GM12878 (cell line): Measurements from ENCODE around the gene SSBP4. TPM values are rescaled to one million over a fixed set of nuclear protein-coding genes. Genes with fewer than 3 reads are reported as not detected.

Experiments
- ATAC-seq: fragments of 200-7000 bp; cut with Tn5 transposase; 3 replicates; pipeline ENCODE4 v1.9.1; 2020; ENCODE audit warnings: mild to moderate bottlenecking, moderate library complexity
- BruUV-seq: library from RNA; stranded (reverse); fragments of 400-500 nt; replicated peaks from 2 replicates; lab custom pipeline; 2021; lab: Mats Ljungman, UMichigan
- CTCF ChIA-PET: fragments of 300-600 bp; sonication (Branson Sonifier 250); formaldehyde crosslinking; extraction: SDS; loops from one replicate; lab custom pipeline; 2021; ENCODE audit warnings: inconsistent platforms; lab: Yijun Ruan, JAX
- POLR2A ChIA-PET: fragments of 350-600 bp; formaldehyde crosslinking; extraction: SDS; loops from one replicate; lab custom pipeline; 2021; ENCODE audit warnings: inconsistent platforms; lab: Charles Lee
- RAD21 ChIA-PET: fragments of 300-600 bp; sonication (Branson Sonifier 250); formaldehyde crosslinking; loops from one replicate; lab custom pipeline; 2023; ENCODE audit warnings: antibody characterized with exemption; ENCODE audit not compliant: unreplicated experiment; lab: Charles Lee
- SMC1A ChIA-PET: fragments of 300-600 bp; sonication (Branson Sonifier 250); formaldehyde crosslinking; loops from one replicate; lab custom pipeline; 2023; ENCODE audit not compliant: unreplicated experiment, uncharacterized antibody; lab: Charles Lee
- DNase-seq: peaks from one replicate; pipeline ENCODE4 v3.0.0-alpha.2; 2011; ENCODE audit warnings: low read depth, low spot score
- FAIRE-seq: peaks from 3 replicates; lab custom pipeline; 2011; peaks lifted over from hg19 to GRCh38; lab: Jason Lieb, UNC
- H2AFZ ChIP-seq: 2 replicates; pipeline ENCODE4 v1.6.0; 2011; ENCODE audit warnings: low read depth, low read length, control low read depth; ENCODE audit not compliant: control insufficient read depth
- H3K27ac ChIP-seq: 2 replicates; pipeline ENCODE4 v1.5.1; 2011; ENCODE audit warnings: control low read depth; ENCODE audit not compliant: control insufficient read depth, insufficient read depth
- H3K27me3 ChIP-seq, 2 experiments: replicated peaks in 1 of 2; 2 replicates each; pipeline versions ENCODE4 v1.6.0 to v1.6.1; 2011; ENCODE audit warnings: low read length in 1 of 2; ENCODE audit not compliant: control insufficient read depth in 2 of 2, insufficient read depth in 2 of 2
- H3K36me3 ChIP-seq, 2 experiments: 2 replicates each; pipeline ENCODE4 v1.5.1; 2011; ENCODE audit warnings: low read length in 1 of 2; ENCODE audit not compliant: control insufficient read depth in 2 of 2, insufficient read depth in 2 of 2
- H3K4me1 ChIP-seq: 2 replicates; pipeline ENCODE4 v1.6.1; 2011; ENCODE audit warnings: mild to moderate bottlenecking, low read length, moderate library complexity, mixed read lengths; ENCODE audit not compliant: control insufficient read depth, insufficient read depth
- H3K4me2 ChIP-seq: 2 replicates; pipeline ENCODE4 v1.6.0; 2011; ENCODE audit warnings: control low read depth; ENCODE audit not compliant: control insufficient read depth, insufficient read depth
- H3K4me3 ChIP-seq: fragments of 200-600 bp; sonication (generic); 2 replicates; pipeline ENCODE4 v1.5.1; 2016
- H3K79me2 ChIP-seq: 2 replicates; pipeline ENCODE4 v1.6.0; 2011; ENCODE audit warnings: low read length; ENCODE audit not compliant: control insufficient read depth, insufficient read depth
- H3K9ac ChIP-seq: 2 replicates; pipeline ENCODE4 v1.8.0; 2011; ENCODE audit warnings: low read length, control low read depth, mixed read lengths; ENCODE audit not compliant: control insufficient read depth, insufficient read depth
- H3K9me3 ChIP-seq: replicated peaks from 3 replicates; pipeline ENCODE4 v1.5.1; 2011; ENCODE audit warnings: mild to moderate bottlenecking, low read length; ENCODE audit not compliant: control insufficient read depth, insufficient read depth
- H4K20me1 ChIP-seq: 2 replicates; pipeline ENCODE4 v1.6.0; 2011; ENCODE audit not compliant: control insufficient read depth, insufficient read depth
- ASH2L ChIP-seq: fragments of 300-600, 200-600 bp; sonication (generic); IDR thresholded peaks from 2 replicates; pipeline ENCODE4 v1.6.1; 2017; ENCODE audit warnings: low read depth, mild to moderate bottlenecking, borderline replicate concordance
- CBX5 ChIP-seq: sonication (generic); IDR thresholded peaks from 2 replicates; pipeline ENCODE4 v1.6.1; 2016; ENCODE audit warnings: low read depth, moderate library complexity, mild to moderate bottlenecking, inconsistent platforms
- EZH2 ChIP-seq: IDR thresholded peaks from 2 replicates; pipeline ENCODE4 v1.6.1; 2012; ENCODE audit warnings: low read depth, mild to moderate bottlenecking, control low read depth, inconsistent platforms, low read length, borderline replicate concordance; ENCODE audit not compliant: control insufficient read depth
- IRF4 ChIP-seq: IDR thresholded peaks from 2 replicates; pipeline ENCODE4 v1.6.1; 2011; ENCODE audit warnings: low read depth, low read length
- KLF5 ChIP-seq: fragments of 450-650 bp; IDR thresholded peaks from 2 replicates; pipeline ENCODE4 v1.6.1; 2014; ENCODE audit warnings: mild to moderate bottlenecking; ENCODE audit not compliant: partially characterized antibody
- NKRF ChIP-seq: fragments of 450-650 bp; conservative IDR thresholded peaks from 2 replicates; pipeline ENCODE4 v1.6.1; 2017; ENCODE audit warnings: mild to moderate bottlenecking, moderate library complexity
- NR2C2 ChIP-seq: IDR thresholded peaks from 2 replicates; pipeline ENCODE4 v1.6.1; 2011; ENCODE audit warnings: borderline replicate concordance, low read depth; ENCODE audit not compliant: control insufficient read depth, insufficient read length
- POLR2AphosphoS5 ChIP-seq: IDR thresholded peaks from 2 replicates; pipeline ENCODE4 v1.6.1; 2011; ENCODE audit warnings: mild to moderate bottlenecking, low read length, inconsistent platforms
- RAD51 ChIP-seq: fragments of 450-650 bp; IDR thresholded peaks from 2 replicates; pipeline ENCODE4 v1.6.1; 2016; ENCODE audit warnings: moderate library complexity, mild to moderate bottlenecking, inconsistent platforms
- RELA ChIP-seq: fragments of 450-650 bp; IDR thresholded peaks from 2 replicates; pipeline ENCODE4 v1.8.0; 2014; ENCODE audit warnings: borderline replicate concordance; ENCODE audit not compliant: partially characterized antibody
- STAT1 ChIP-seq: fragments of 450-650 bp; conservative IDR thresholded peaks from 2 replicates; pipeline ENCODE4 v1.6.1; 2014; ENCODE audit warnings: antibody characterized with exemption, mild to moderate bottlenecking
- YBX1 ChIP-seq: fragments of 450-650 bp; IDR thresholded peaks from 2 replicates; pipeline ENCODE4 v1.6.1; 2016; ENCODE audit warnings: antibody characterized with exemption
- ZSCAN29 ChIP-seq: fragments of 450-650 bp; IDR thresholded peaks from 2 replicates; pipeline ENCODE4 v1.6.1; 2017; ENCODE audit warnings: mild to moderate bottlenecking, moderate library complexity
- WGBS: methylation state at CpG from one replicate; pipeline ENCODE4 v1.1.6; 2016; ENCODE audit warnings: low lambda C conversion rate; ENCODE audit not compliant: insufficient replicate concordance, insufficient coverage; ENCODE audit errors: missing lambda C conversion rate; 5-methylcytosine and 5-hydroxymethylcytosine counted together
- in situ Hi-C: fragments of 300-500 bp; cut with MboI; formaldehyde crosslinking; loops from 9 replicates; pipeline ENCODE4 v1.14.3; 2018; ENCODE audit warnings: mixed read lengths
- intact Hi-C: fragments of 100-400 bp; cut with micrococcal nuclease; formaldehyde crosslinking; loops from one replicate; pipeline ENCODE4 v1.14.2; 2022; ENCODE audit not compliant: unreplicated experiment
- polyA plus RNA-seq, 11 experiments: library from polyadenylated mRNA; depleted of rRNA in 4 of 11; unstranded in 6 of 11; stranded (reverse) in 5 of 11; fragments of >200 nt; fragmentation: Nextera tagmentation in 4 of 11; fragmentation: Illumina TruSeq in 1 of 11; extraction: Ambion mirVana in 4 of 11; extraction: Trizol in 1 of 11; gene quantifications; 1 replicate in 1 of 11; 2 replicates in 10 of 11; pipeline versions ENCODE4 v1.2.1 to v1.2.3, GENCODE V29; 2011 to 2016; ENCODE audit warnings: inconsistent platforms in 2 of 11, missing spikeins in 2 of 11, low read depth in 1 of 11
- total RNA-seq, 4 experiments: library from RNA; depleted of rRNA in 3 of 4; stranded (reverse); fragments of >200 nt in 3 of 4; fragmentation: Illumina TruSeq in 1 of 4; extraction: Trizol in 1 of 4; gene quantifications; 2 replicates each; pipeline versions ENCODE4 v1.2.1 to v1.2.3, GENCODE V29; 2013 to 2021
- TF ChIP-seq, protein P1 (sequence below): IDR thresholded peaks from 2 replicates; pipeline ENCODE4 v1.6.1; 2012; ENCODE audit warnings: low read length, inconsistent platforms
- TF ChIP-seq, protein P2 (sequence below): fragments of 450-650 bp; IDR thresholded peaks from 2 replicates; pipeline ENCODE4 v1.6.1; 2017; ENCODE audit warnings: borderline replicate concordance
- TF ChIP-seq, protein P3 (sequence below): fragments of 450-650 bp; IDR thresholded peaks from 2 replicates; pipeline ENCODE4 v1.6.1; 2016; ENCODE audit warnings: mild to moderate bottlenecking

SSBP4 gene
- total and polyA plus RNA-seq, 10 of the 15 experiments (the other 5 are each of a cell fraction or from before 2014, with no cell fraction given) = 0.37 to 150 (median 38.9) TPM

DNA sequence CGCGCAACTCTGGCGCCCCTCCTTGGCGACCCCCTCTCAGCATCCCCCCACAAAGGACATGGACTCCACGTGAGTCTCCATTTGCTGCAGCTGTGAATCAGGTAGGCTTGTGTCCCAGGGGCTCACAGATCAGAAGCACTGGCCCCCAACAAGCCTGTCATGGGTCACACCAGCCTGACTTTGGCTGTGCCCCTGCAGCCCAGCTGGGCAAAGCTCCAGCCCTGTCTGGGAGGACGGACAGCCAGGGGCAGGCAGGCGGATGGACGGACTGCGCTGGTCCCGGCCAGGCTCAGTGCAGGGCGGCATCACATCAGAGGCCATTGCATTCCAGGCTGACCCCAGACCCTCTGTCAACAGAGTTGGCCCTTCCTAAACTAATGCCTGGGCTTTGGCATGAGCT lies 47.2 kb downstream of the SSBP4 start:
- ChIA-PET POLR2A (no interaction called here), CTCF (no interaction called here), RAD21 (interaction anchor here (0.6 kb wide), 1 partner anchor 54 kb away, joined by 5 read pairs; no protein-coding TSS in a partner anchor), SMC1A (no interaction called here)
- WGBS = 94% methylated on average over 11 of the region's 11 CpGs
- ATAC-seq (no peak), FAIRE-seq (no peak), DNase-seq (no peak)
- Histone ChIP-seq H3K27me3 (no peaks in the 10 kb centered on the region), H4K20me1 (peaks cover 6% of the 10 kb centered on the region), H3K4me3 (no peak overlapping the region), H2AFZ (no peak overlapping the region), H3K27ac (no peak overlapping the region), H3K9me3 (no peaks in the 10 kb centered on the region), H3K4me2 (no peak overlapping the region), H3K79me2 (no peaks in the 10 kb centered on the region; the same call in 1 of the 2 replicates), H3K9ac (no peak overlapping the region), H3K4me1 (no peaks in the 10 kb centered on the region), H3K36me3 (peaks cover 5 to 45% of the 10 kb centered on the region in 2 experiments; a peak in 3 of 4 replicates)
- no TSS peak for BruUV-seq
- in situ Hi-C loops (loop anchor here (25.0 kb wide), 1 partner anchor 396 kb away; no protein-coding TSS in a partner anchor), intact Hi-C loops (no loop called here)
- TF ChIP-seq, protein P1, sequence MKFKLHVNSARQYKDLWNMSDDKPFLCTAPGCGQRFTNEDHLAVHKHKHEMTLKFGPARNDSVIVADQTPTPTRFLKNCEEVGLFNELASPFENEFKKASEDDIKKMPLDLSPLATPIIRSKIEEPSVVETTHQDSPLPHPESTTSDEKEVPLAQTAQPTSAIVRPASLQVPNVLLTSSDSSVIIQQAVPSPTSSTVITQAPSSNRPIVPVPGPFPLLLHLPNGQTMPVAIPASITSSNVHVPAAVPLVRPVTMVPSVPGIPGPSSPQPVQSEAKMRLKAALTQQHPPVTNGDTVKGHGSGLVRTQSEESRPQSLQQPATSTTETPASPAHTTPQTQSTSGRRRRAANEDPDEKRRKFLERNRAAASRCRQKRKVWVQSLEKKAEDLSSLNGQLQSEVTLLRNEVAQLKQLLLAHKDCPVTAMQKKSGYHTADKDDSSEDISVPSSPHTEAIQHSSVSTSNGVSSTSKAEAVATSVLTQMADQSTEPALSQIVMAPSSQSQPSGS = no peak
- TF ChIP-seq IRF4 (no peak), KLF5 (no peak), EZH2 (no peak), NR2C2 (no peak), ASH2L (no peak), YBX1 (no peak), RELA (no peak), ZSCAN29 (no peak), CBX5 (no peak), POLR2AphosphoS5 (no peak), NKRF (no peak), RAD51 (no peak), STAT1 (no peak)
- TF ChIP-seq, protein P2, sequence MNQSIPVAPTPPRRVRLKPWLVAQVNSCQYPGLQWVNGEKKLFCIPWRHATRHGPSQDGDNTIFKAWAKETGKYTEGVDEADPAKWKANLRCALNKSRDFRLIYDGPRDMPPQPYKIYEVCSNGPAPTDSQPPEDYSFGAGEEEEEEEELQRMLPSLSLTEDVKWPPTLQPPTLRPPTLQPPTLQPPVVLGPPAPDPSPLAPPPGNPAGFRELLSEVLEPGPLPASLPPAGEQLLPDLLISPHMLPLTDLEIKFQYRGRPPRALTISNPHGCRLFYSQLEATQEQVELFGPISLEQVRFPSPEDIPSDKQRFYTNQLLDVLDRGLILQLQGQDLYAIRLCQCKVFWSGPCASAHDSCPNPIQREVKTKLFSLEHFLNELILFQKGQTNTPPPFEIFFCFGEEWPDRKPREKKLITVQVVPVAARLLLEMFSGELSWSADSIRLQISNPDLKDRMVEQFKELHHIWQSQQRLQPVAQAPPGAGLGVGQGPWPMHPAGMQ = no peak
- TF ChIP-seq, protein P3, sequence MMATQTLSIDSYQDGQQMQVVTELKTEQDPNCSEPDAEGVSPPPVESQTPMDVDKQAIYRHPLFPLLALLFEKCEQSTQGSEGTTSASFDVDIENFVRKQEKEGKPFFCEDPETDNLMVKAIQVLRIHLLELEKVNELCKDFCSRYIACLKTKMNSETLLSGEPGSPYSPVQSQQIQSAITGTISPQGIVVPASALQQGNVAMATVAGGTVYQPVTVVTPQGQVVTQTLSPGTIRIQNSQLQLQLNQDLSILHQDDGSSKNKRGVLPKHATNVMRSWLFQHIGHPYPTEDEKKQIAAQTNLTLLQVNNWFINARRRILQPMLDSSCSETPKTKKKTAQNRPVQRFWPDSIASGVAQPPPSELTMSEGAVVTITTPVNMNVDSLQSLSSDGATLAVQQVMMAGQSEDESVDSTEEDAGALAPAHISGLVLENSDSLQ = no peak
